Neural progenitor cell (in vitro differentiated cells): ENCODE measurements around the gene TBC1D1. TPM values are rescaled to one million over a fixed set of nuclear protein-coding genes. Genes with fewer than 3 reads are reported as not detected.

Experiments used
- DNase-seq: peaks from one replicate; pipeline ENCODE4 v3.0.0-alpha.2; 2016; ENCODE audit warnings: low spot score
- H2AFZ ChIP-seq: fragments of 200-600 bp; sonication (generic); replicated peaks from 2 replicates; pipeline ENCODE4 v1.6.1; 2016; ENCODE audit warnings: antibody characterized with exemption
- H3F3A ChIP-seq: fragments of 200-600 bp; sonication (generic); 2 replicates; pipeline ENCODE4 v1.6.1; 2016; ENCODE audit warnings: antibody characterized with exemption, low read depth
- H3K27ac ChIP-seq: fragments of 200-600 bp; sonication (generic); 2 replicates; pipeline ENCODE4 v1.5.1; 2016; ENCODE audit warnings: mild to moderate bottlenecking
- H3K27me3 ChIP-seq: fragments of 200-600 bp; sonication (generic); 2 replicates; pipeline ENCODE4 v1.6.1; 2016; ENCODE audit warnings: mild to moderate bottlenecking, moderate library complexity
- H3K36me3 ChIP-seq: fragments of 200-600 bp; sonication (generic); 2 replicates; pipeline ENCODE4 v1.5.1; 2016
- H3K4me1 ChIP-seq: fragments of 200-600 bp; sonication (generic); 2 replicates; pipeline ENCODE4 v1.6.1; 2016; ENCODE audit warnings: mixed run types
- H3K4me2 ChIP-seq: fragments of 200-600 bp; sonication (generic); 2 replicates; pipeline ENCODE4 v1.6.1; 2016
- H3K4me3 ChIP-seq: fragments of 200-600 bp; sonication (generic); 2 replicates; pipeline ENCODE4 v1.5.1; 2016
- H3K79me2 ChIP-seq: fragments of 200-600 bp; sonication (generic); 2 replicates; pipeline ENCODE4 v1.6.1; 2016; ENCODE audit warnings: low read depth
- H3K9ac ChIP-seq: fragments of 200-600 bp; sonication (generic); 2 replicates; pipeline ENCODE4 v1.6.1; 2016
- H3K9me3 ChIP-seq: fragments of 200-600 bp; sonication (generic); 2 replicates; pipeline ENCODE4 v1.5.1; 2016; ENCODE audit warnings: low read depth
- H4K20me1 ChIP-seq: fragments of 200-600 bp; sonication (generic); 2 replicates; pipeline ENCODE4 v1.6.1; 2016; ENCODE audit warnings: low read depth
- H3K27ac Mint-ChIP-seq: 3 replicates; pipeline ENCODE4 v1.8.0; 2021; ENCODE audit warnings: mixed read lengths
- H3K27me3 Mint-ChIP-seq: 2 replicates; pipeline ENCODE4 v1.8.0; 2022; ENCODE audit warnings: low read depth, mild to moderate bottlenecking, inconsistent platforms, moderate library complexity, mixed read lengths; ENCODE audit not compliant: insufficient read depth
- H3K36me3 Mint-ChIP-seq: 3 replicates; pipeline ENCODE4 v1.8.0; 2021; ENCODE audit warnings: mixed read lengths
- H3K4me1 Mint-ChIP-seq: 3 replicates; pipeline ENCODE4 v1.8.0; 2021; ENCODE audit warnings: mixed read lengths
- H3K4me3 Mint-ChIP-seq: 3 replicates; pipeline ENCODE4 v1.8.0; 2021; ENCODE audit warnings: mild to moderate bottlenecking, moderate library complexity, mixed read lengths
- H3K9me3 Mint-ChIP-seq: 3 replicates; pipeline ENCODE4 v1.8.0; 2020; ENCODE audit warnings: mixed read lengths
- EZH2 ChIP-seq: fragments of 200-600 bp; sonication (generic); IDR thresholded peaks from 2 replicates; pipeline ENCODE4 v1.6.1; 2017; ENCODE audit warnings: antibody characterized with exemption, mild to moderate bottlenecking, moderate library complexity
- EZH2phosphoT487 ChIP-seq: fragments of 200-600 bp; sonication (generic); IDR thresholded peaks from 2 replicates; pipeline ENCODE4 v1.6.1; 2017; ENCODE audit warnings: antibody characterized with exemption
- total RNA-seq: library from RNA; depleted of rRNA; stranded (reverse); fragments of >200 nt; gene quantifications from 2 replicates; pipeline ENCODE4 v1.2.3, GENCODE V29; 2015; ENCODE audit warnings: low replicate concordance
- TF ChIP-seq, protein P1 (sequence below): fragments of 200-600 bp; sonication (generic); IDR thresholded peaks from 2 replicates; pipeline ENCODE4 v1.5.1; 2017; ENCODE audit warnings: antibody characterized with exemption, mild to moderate bottlenecking

The TBC1D1 gene
- total RNA-seq, 1 donor from 2014 or later = 208 TPM

DNA sequence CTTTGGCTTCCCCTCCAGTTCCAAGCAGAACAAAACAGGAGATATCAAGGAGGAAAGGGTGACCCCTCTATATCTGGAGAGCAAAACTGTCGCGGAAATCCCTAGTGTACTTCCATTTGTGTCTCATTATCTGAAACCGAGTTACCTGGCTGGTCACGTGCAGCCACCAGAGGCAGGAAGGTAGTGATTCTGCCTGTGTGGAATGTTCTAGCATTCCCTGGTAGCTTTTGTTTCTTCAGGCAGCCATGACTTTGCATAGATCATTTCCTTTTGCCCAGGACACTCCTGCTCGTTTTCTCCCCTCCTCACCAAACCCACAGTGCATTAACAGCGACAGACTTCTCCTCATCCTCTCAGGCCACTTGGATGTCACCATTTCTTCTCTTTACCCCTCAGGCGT lies 177.2 kb downstream of the TBC1D1 start:
- H3K4me3 Mint-ChIP-seq = no peak overlapping the region
- no peak for DNase-seq
- no peaks in the 10 kb centered on the region for H3K36me3 ChIP-seq
- H3K36me3 Mint-ChIP-seq = peaks cover 6% of the 10 kb centered on the region
- H3K4me1 ChIP-seq = peaks cover 6% of the 10 kb centered on the region
- no peaks in the 10 kb centered on the region for H3K9me3 ChIP-seq
- H3K27ac Mint-ChIP-seq = peak overlapping the region; percentile 21
- no peaks in the 10 kb centered on the region for H4K20me1 ChIP-seq
- no peaks in the 10 kb centered on the region for H3K79me2 ChIP-seq
- no peaks in the 10 kb centered on the region for H3K9me3 Mint-ChIP-seq
- H3K4me1 Mint-ChIP-seq = peaks cover 14% of the 10 kb centered on the region
- no peak overlapping the region for H3K9ac ChIP-seq
- H3K27ac ChIP-seq = no peak overlapping the region
- no peak overlapping the region for H3K4me2 ChIP-seq
- H2AFZ ChIP-seq = no peak overlapping the region
- H3K27me3 Mint-ChIP-seq = peaks cover 2% of the 10 kb centered on the region
- no peaks in the 10 kb centered on the region for H3F3A ChIP-seq
- H3K4me3 ChIP-seq = no peak overlapping the region
- no peaks in the 10 kb centered on the region for H3K27me3 ChIP-seq
- TF ChIP-seq EZH2phosphoT487 (no peak), EZH2 (no peak)
- TF ChIP-seq, protein P1, sequence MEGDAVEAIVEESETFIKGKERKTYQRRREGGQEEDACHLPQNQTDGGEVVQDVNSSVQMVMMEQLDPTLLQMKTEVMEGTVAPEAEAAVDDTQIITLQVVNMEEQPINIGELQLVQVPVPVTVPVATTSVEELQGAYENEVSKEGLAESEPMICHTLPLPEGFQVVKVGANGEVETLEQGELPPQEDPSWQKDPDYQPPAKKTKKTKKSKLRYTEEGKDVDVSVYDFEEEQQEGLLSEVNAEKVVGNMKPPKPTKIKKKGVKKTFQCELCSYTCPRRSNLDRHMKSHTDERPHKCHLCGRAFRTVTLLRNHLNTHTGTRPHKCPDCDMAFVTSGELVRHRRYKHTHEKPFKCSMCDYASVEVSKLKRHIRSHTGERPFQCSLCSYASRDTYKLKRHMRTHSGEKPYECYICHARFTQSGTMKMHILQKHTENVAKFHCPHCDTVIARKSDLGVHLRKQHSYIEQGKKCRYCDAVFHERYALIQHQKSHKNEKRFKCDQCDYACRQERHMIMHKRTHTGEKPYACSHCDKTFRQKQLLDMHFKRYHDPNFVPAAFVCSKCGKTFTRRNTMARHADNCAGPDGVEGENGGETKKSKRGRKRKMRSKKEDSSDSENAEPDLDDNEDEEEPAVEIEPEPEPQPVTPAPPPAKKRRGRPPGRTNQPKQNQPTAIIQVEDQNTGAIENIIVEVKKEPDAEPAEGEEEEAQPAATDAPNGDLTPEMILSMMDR = no peak

DNA sequence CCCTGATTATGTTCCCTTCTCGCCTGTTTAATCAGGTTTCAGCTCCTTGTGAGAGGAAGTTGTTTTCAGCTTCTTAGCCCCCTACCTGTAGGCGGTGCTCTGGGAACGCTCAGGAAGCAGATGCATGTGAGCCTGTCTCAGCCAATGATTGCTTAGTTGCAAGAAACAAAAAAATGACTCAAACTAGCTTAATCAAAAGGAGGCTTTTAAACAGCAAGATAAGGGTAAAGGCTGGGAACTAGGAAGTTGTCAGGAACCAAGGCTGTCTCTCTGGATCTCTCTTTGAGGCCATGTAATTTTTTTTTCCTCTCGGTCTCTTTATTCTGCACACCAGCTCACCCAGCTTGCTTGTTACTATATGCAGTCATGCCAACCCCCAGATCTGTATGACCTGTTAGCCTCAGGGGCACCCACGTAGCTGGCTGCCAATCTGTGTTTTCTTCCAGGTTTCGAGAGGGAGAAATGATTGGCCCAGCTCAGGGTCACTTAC lies 178.4 kb downstream of the TBC1D1 start:
- Mint-ChIP-seq H3K4me3 (no peak overlapping the region), H3K27ac (no peak overlapping the region), H3K4me1 (peaks cover 8% of the 10 kb centered on the region), H3K27me3 (peaks cover 2% of the 10 kb centered on the region), H3K9me3 (no peaks in the 10 kb centered on the region), H3K36me3 (peaks cover 9% of the 10 kb centered on the region)
- peak; percentile 74 for DNase-seq
- no peak overlapping the region for H3K27ac ChIP-seq
- peaks cover 6% of the 10 kb centered on the region for H3K4me1 ChIP-seq
- H2AFZ ChIP-seq = no peak overlapping the region
- H3K79me2 ChIP-seq = no peaks in the 10 kb centered on the region
- TF ChIP-seq, protein P1 = peak; percentile 73
- TF ChIP-seq EZH2 = no peak
- TF ChIP-seq EZH2phosphoT487 = no peak
- no peak overlapping the region for H3K9ac ChIP-seq
- H3F3A ChIP-seq = no peaks in the 10 kb centered on the region
- no peak overlapping the region for H3K4me2 ChIP-seq
- no peaks in the 10 kb centered on the region for H3K27me3 ChIP-seq
- no peaks in the 10 kb centered on the region for H3K9me3 ChIP-seq
- H3K4me3 ChIP-seq = no peak overlapping the region
- H3K36me3 ChIP-seq = no peaks in the 10 kb centered on the region
- no peaks in the 10 kb centered on the region for H4K20me1 ChIP-seq

DNA sequence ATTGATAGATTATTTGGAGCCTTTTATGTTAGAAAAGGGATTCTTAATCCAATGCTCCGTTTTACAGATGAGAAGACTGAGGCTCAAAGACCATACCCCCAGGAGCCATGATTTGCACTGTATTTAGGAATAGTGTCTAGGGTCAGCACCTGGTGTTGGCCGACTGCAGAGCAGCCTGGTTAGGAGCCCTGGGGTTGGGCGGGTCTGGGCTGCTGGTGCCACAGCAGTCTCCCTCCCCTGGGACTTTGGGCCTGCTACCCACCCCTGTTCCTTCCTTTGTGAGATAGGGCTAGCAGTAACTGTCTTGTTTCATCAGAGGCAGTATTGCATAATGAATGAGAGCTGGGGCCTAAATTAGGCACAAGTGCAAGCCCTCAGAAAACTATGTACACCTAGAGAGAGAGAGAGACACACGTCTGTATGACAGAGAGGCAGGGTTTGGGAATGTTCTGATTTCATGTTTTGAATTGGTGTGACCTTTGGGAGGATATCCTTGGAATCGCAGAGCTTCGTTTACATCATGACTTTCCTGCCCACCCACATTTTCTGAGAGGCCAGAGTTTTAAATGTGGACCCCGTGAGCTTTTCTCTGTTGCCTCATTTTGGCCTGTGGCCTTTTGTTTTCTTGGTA lies 181.0 kb downstream of the TBC1D1 start:
- Histone ChIP-seq H3F3A (no peaks in the 10 kb centered on the region), H3K36me3 (no peaks in the 10 kb centered on the region), H3K27ac (no peak overlapping the region), H3K9ac (no peak overlapping the region), H3K4me1 (peaks cover 6% of the 10 kb centered on the region), H2AFZ (no peak overlapping the region), H3K79me2 (no peaks in the 10 kb centered on the region), H4K20me1 (no peaks in the 10 kb centered on the region), H3K27me3 (no peaks in the 10 kb centered on the region), H3K9me3 (no peaks in the 10 kb centered on the region), H3K4me3 (no peak overlapping the region), H3K4me2 (no peak overlapping the region)
- Mint-ChIP-seq H3K27me3 (peaks cover 2% of the 10 kb centered on the region), H3K4me1 (peaks cover 17% of the 10 kb centered on the region), H3K27ac (no peak overlapping the region), H3K4me3 (no peak overlapping the region), H3K36me3 (peaks cover 20% of the 10 kb centered on the region), H3K9me3 (no peaks in the 10 kb centered on the region)
- no peak for DNase-seq
- no peak for TF ChIP-seq EZH2
- TF ChIP-seq, protein P1 = no peak
- TF ChIP-seq EZH2phosphoT487 = no peak
